NCI-H1694 treated with DMSO at 0.1 percent for 48 hours (cell line): ENCODE results near the gene WBP1L.

Experiments used
- DNase-seq: peaks from one replicate; lab custom pipeline; 2025; lab: John Stamatoyannopoulos, UW

WBP1L gene

GRCh38 chr10:102759497-102760210 is 15.9 kb downstream of the WBP1L start:
- no peak for DNase-seq

GRCh38 chr10:102761981-102762380 is 18.2 kb downstream of the WBP1L start:
- DNase-seq, result no peak

GRCh38 chr10:102762401-102763015 is 18.8 kb downstream of the WBP1L start:
- DNase-seq, result no peak

GRCh38 chr10:102763037-102763607 is 19.4 kb downstream of the WBP1L start:
- DNase-seq, result no peak

- no peak for DNase-seq
These were observed 20.9 kb downstream of the WBP1L start for GRCh38 chr10:102764470-102765161.

- no peak for DNase-seq
These were observed 21.6 kb downstream of the WBP1L start for GRCh38 chr10:102765336-102765735.

GRCh38 chr10:102767428-102768160 is 23.8 kb downstream of the WBP1L start:
- no peak for DNase-seq

- no peak for DNase-seq
These were observed 25.8 kb downstream of the WBP1L start for GRCh38 chr10:102769375-102770107.

GRCh38 chr10:102770108-102770482 is 26.3 kb downstream of the WBP1L start:
- no peak for DNase-seq

- no peak for DNase-seq
These were observed 27.0 kb downstream of the WBP1L start for GRCh38 chr10:102770792-102771191.

GRCh38 chr10:102773320-102773719 is 29.6 kb downstream of the WBP1L start:
- no peak for DNase-seq

- DNase-seq, result no peak
These were observed 30.2 kb downstream of the WBP1L start for GRCh38 chr10:102773986-102774385.

GRCh38 chr10:102775201-102775934 is 31.6 kb downstream of the WBP1L start:
- DNase-seq, result no peak

- no peak for DNase-seq
These were observed 32.4 kb downstream of the WBP1L start for GRCh38 chr10:102775935-102776669.

- DNase-seq, result no peak
These were observed 33.2 kb downstream of the WBP1L start for GRCh38 chr10:102776779-102777456.

GRCh38 chr10:102777711-102778453 is 34.1 kb downstream of the WBP1L start:
- DNase-seq, result no peak

- no peak for DNase-seq
These were observed 35.0 kb downstream of the WBP1L start for GRCh38 chr10:102778781-102779180.

- no peak for DNase-seq
These were observed 36.2 kb downstream of the WBP1L start for GRCh38 chr10:102779680-102780526.
